Activated T-cell treated with anti-CD3 and anti-CD28 coated beads, Interleukin-2, amount 50 U/mL, for 4 hours (primary cell): ENCODE measurements around the gene ARFRP1. TPM values are rescaled to one million over a fixed set of nuclear protein-coding genes. Genes with fewer than 3 reads are reported as not detected.

Experiments
- ATAC-seq, 2 donors: fragments of 200-7000 bp; cut with Tn5 transposase; one replicate each; pipeline ENCODE4 v1.10.0; 2021
- DNase-seq: peaks from one replicate; pipeline ENCODE4 v3.0.0-alpha.2; 2020
- H3K27me3 Mint-ChIP-seq: one replicate; pipeline ENCODE4 v1.8.0; 2021; ENCODE audit warnings: low read depth, mixed read lengths
- H3K36me3 Mint-ChIP-seq: one replicate; pipeline ENCODE4 v1.8.0; 2022; ENCODE audit warnings: mixed read lengths; ENCODE audit not compliant: insufficient read depth
- H3K4me1 Mint-ChIP-seq: one replicate; pipeline ENCODE4 v1.8.0; 2021; ENCODE audit warnings: low read depth, mixed read lengths
- H3K4me3 Mint-ChIP-seq: one replicate; pipeline ENCODE4 v1.8.0; 2021; ENCODE audit warnings: mild to moderate bottlenecking, moderate library complexity, mixed read lengths
- H3K9me3 Mint-ChIP-seq: one replicate; pipeline ENCODE4 v1.8.0; 2021; ENCODE audit warnings: mixed read lengths
- total RNA-seq, 3 donors: library from RNA; stranded (reverse); gene quantifications; one replicate each; pipeline ENCODE4 v1.2.1, GENCODE V29; 2021

Gene ARFRP1
- total RNA-seq, 3 donors from 2014 or later: 62.1 to 67.1 (median 63.5) TPM

- peak within 1 kb of the TSS; percentile 40 for H3K4me3 Mint-ChIP-seq
- peaks cover 2% of the 10 kb centered on the region for H3K36me3 Mint-ChIP-seq
- no peaks in the 10 kb centered on the region for H3K9me3 Mint-ChIP-seq
- ATAC-seq (peak; percentile 9 to 19), DNase-seq (no peak)
- H3K4me1 Mint-ChIP-seq: peaks cover 24% of the 10 kb centered on the region
- no peaks in the 10 kb centered on the region for H3K27me3 Mint-ChIP-seq
These were observed 11.0 kb downstream of the ARFRP1 start, which contains the start of gene TNFRSF6B for GRCh38 chr20:63696628-63697356. Gene TNFRSF6B (plus strand): TSS chr20:63696652. CDS start chr20:63696768, 116 bp downstream.

GRCh38 chr20:63696306-63696627, 11.5 kb downstream of the ARFRP1 start:
- peak; percentile 33 for ATAC-seq
- H3K9me3 Mint-ChIP-seq: no peaks in the 10 kb centered on the region
- peaks cover 2% of the 10 kb centered on the region for H3K36me3 Mint-ChIP-seq
- no peak for DNase-seq
- peaks cover 24% of the 10 kb centered on the region for H3K4me1 Mint-ChIP-seq
- no peaks in the 10 kb centered on the region for H3K27me3 Mint-ChIP-seq
- H3K4me3 Mint-ChIP-seq: peak overlapping the region; percentile 24

- ATAC-seq (no peak), DNase-seq (no peak)
- Mint-ChIP-seq H3K9me3 (no peaks in the 10 kb centered on the region), H3K36me3 (peaks cover 2% of the 10 kb centered on the region), H3K4me1 (peaks cover 20% of the 10 kb centered on the region), H3K27me3 (no peaks in the 10 kb centered on the region), H3K4me3 (no peak overlapping the region)
These were observed 12.1 kb downstream of the ARFRP1 start for GRCh38 chr20:63695424-63696305.

- Mint-ChIP-seq H3K36me3 (peaks cover 2% of the 10 kb centered on the region), H3K27me3 (no peaks in the 10 kb centered on the region), H3K9me3 (no peaks in the 10 kb centered on the region), H3K4me1 (peaks cover 20% of the 10 kb centered on the region), H3K4me3 (no peak overlapping the region)
- DNase-seq (no peak), ATAC-seq (no peak)
These were observed 13.0 kb downstream of the ARFRP1 start for GRCh38 chr20:63694584-63695423.

GRCh38 chr20:63693733-63694583, 13.8 kb downstream of the ARFRP1 start:
- ATAC-seq (no peak), DNase-seq (no peak)
- Mint-ChIP-seq H3K4me3 (no peak overlapping the region), H3K4me1 (peaks cover 16% of the 10 kb centered on the region), H3K27me3 (no peaks in the 10 kb centered on the region), H3K36me3 (peaks cover 2% of the 10 kb centered on the region), H3K9me3 (no peaks in the 10 kb centered on the region)

- Mint-ChIP-seq H3K27me3 (no peaks in the 10 kb centered on the region), H3K4me1 (peaks cover 16% of the 10 kb centered on the region), H3K36me3 (peaks cover 2% of the 10 kb centered on the region), H3K4me3 (no peak overlapping the region), H3K9me3 (no peaks in the 10 kb centered on the region)
- DNase-seq: no peak
- no peak for ATAC-seq
These were observed 14.6 kb downstream of the ARFRP1 start for GRCh38 chr20:63693083-63693732.

- Mint-ChIP-seq H3K4me3 (no peak overlapping the region), H3K36me3 (peaks cover 2% of the 10 kb centered on the region), H3K27me3 (no peaks in the 10 kb centered on the region), H3K4me1 (peaks cover 13% of the 10 kb centered on the region), H3K9me3 (no peaks in the 10 kb centered on the region)
- ATAC-seq (no peak), DNase-seq (no peak)
These were observed 15.2 kb downstream of the ARFRP1 start for GRCh38 chr20:63692436-63693082.

GRCh38 chr20:63691711-63692435, 15.9 kb downstream of the ARFRP1 start:
- Mint-ChIP-seq H3K4me3 (no peak overlapping the region), H3K27me3 (no peaks in the 10 kb centered on the region), H3K36me3 (peaks cover 2% of the 10 kb centered on the region), H3K9me3 (no peaks in the 10 kb centered on the region), H3K4me1 (peaks cover 11% of the 10 kb centered on the region)
- no peak for ATAC-seq
- DNase-seq: no peak

GRCh38 chr20:63690898-63691710, 16.7 kb downstream of the ARFRP1 start:
- DNase-seq (no peak), ATAC-seq (no peak)
- Mint-ChIP-seq H3K9me3 (no peaks in the 10 kb centered on the region), H3K36me3 (peaks cover 2% of the 10 kb centered on the region), H3K4me3 (no peak overlapping the region), H3K4me1 (peaks cover 12% of the 10 kb centered on the region), H3K27me3 (no peaks in the 10 kb centered on the region)

- Mint-ChIP-seq H3K9me3 (no peaks in the 10 kb centered on the region), H3K27me3 (no peaks in the 10 kb centered on the region), H3K4me3 (no peak overlapping the region), H3K36me3 (peaks cover 2% of the 10 kb centered on the region), H3K4me1 (peaks cover 9% of the 10 kb centered on the region)
- ATAC-seq: no peak
- no peak for DNase-seq
These were observed 17.5 kb downstream of the ARFRP1 start for GRCh38 chr20:63690003-63690897.
